GM23338 (cell line): Measurements from ENCODE around the gene CDCA4.

Experiments
- CTCF ChIP-seq, 2 experiments: fragments of 200-600 bp in 1 of 2; sonication (generic) in 1 of 2; conservative IDR thresholded peaks; 2 replicates each; pipeline versions ENCODE4 v1.5.1 to v1.6.1; 2016 to 2017; ENCODE audit warnings: antibody characterized with exemption in 2 of 2, low read depth in 2 of 2, mild to moderate bottlenecking in 2 of 2, moderate library complexity in 1 of 2
- ETS1 ChIP-seq: IDR thresholded peaks from 2 replicates; pipeline ENCODE4 v1.6.1; 2016; ENCODE audit warnings: antibody characterized with exemption
- EZH2 ChIP-seq: fragments of 200-600 bp; sonication (generic); IDR thresholded peaks from one replicate; pipeline ENCODE4 v1.8.0; 2017; ENCODE audit warnings: antibody characterized with exemption, mild to moderate bottlenecking, low read depth; ENCODE audit not compliant: unreplicated experiment
- EZH2phosphoT487 ChIP-seq: fragments of 200-600 bp; sonication (generic); IDR thresholded peaks from one replicate; pipeline ENCODE4 v1.8.1; 2018; ENCODE audit warnings: antibody characterized with exemption; ENCODE audit not compliant: unreplicated experiment
- JUNB ChIP-seq: IDR thresholded peaks from one replicate; pipeline ENCODE4 v1.6.1; 2016; ENCODE audit warnings: antibody characterized with exemption; ENCODE audit not compliant: unreplicated experiment
- NANOG ChIP-seq: IDR thresholded peaks from 2 replicates; pipeline ENCODE4 v1.6.1; 2016; ENCODE audit warnings: antibody characterized with exemption, borderline replicate concordance
- POLR2AphosphoS5 ChIP-seq: IDR thresholded peaks from 2 replicates; pipeline ENCODE4 v1.6.1; 2016; ENCODE audit warnings: antibody characterized with exemption, low read depth
- REST ChIP-seq: IDR thresholded peaks from one replicate; pipeline ENCODE4 v1.6.1; 2018; ENCODE audit warnings: antibody characterized with exemption; ENCODE audit not compliant: unreplicated experiment
- ZNF331 ChIP-seq: fragments of 250-450 bp; sonication (Bioruptor Pico); IDR thresholded peaks from 2 replicates; pipeline ENCODE4 v1.5.0; 2020; ENCODE audit warnings: low read depth, mild to moderate bottlenecking, moderate library complexity
- ZNF462 ChIP-seq: fragments of 250-450 bp; sonication (Bioruptor Pico); IDR thresholded peaks from 2 replicates; pipeline ENCODE4 v1.5.0; 2020; ENCODE audit warnings: mild to moderate bottlenecking, moderate library complexity

- TF ChIP-seq EZH2phosphoT487 (no peak), CTCF (conservative IDR thresholded peaks at IDR 0.05; ENCODE audit: low read depth in 2 of 2) (no peak), POLR2AphosphoS5 (no peak), EZH2 (no peak), ZNF331 (no peak), REST (no peak), JUNB (no peak), ETS1 (no peak), NANOG (no peak), ZNF462 (no peak)
These were observed 47.3 kb downstream of the CDCA4 start for GRCh38 chr14:104973385-104974145.
